Adrenal gland (tissue), 12 donors: ENCODE data around the gene ARMC9. TPM values are rescaled to one million over a fixed set of nuclear protein-coding genes. Genes with fewer than 3 reads are reported as not detected.
A peak's percentile ranks its signal among the peaks of the same experiment; 100 is the strongest.

Experiments
- DNase-seq, 7 donors: peaks; one replicate each; pipeline ENCODE4 v3.0.0-alpha.2; 2019 to 2020
- H3K27ac ChIP-seq, 5 donors: fragments of 200-600 bp; sonication (generic) in 4 of 5; 1 replicate in 3 of 5; 2 replicates in 2 of 5; pipeline versions ENCODE4 v1.5.1 to v1.8.0; 2016 to 2020; ENCODE audit warnings: mild to moderate bottlenecking in 1 of 5
- H3K27me3 ChIP-seq: fragments of 200-600 bp; 2 replicates; pipeline ENCODE4 v1.8.0; 2021
- H3K36me3 ChIP-seq, 2 donors: fragments of 200-600 bp; replicated peaks in 1 of 2; 1 replicate in 1 of 2; 2 replicates in 1 of 2; pipeline versions ENCODE4 v1.5.1 to v1.8.0; 2018 to 2022
- H3K4me1 ChIP-seq, 2 donors: fragments of 200-600 bp; replicated peaks in 1 of 2; 1 replicate in 1 of 2; 2 replicates in 1 of 2; pipeline versions ENCODE4 v1.5.1 to v1.8.0; 2018 to 2021
- H3K4me3 ChIP-seq, 4 donors: fragments of 200-600 bp; sonication (generic) in 3 of 4; one replicate each; pipeline ENCODE4 v1.5.1; 2016 to 2018
- H3K9me3 ChIP-seq, 3 donors: fragments of 200-600 bp; sonication (generic) in 1 of 3; replicated peaks in 1 of 3; 1 replicate in 2 of 3; 2 replicates in 1 of 3; pipeline versions ENCODE4 v1.5.1 to v1.8.0; 2016 to 2021
- CTCF ChIP-seq, 6 experiments: fragments of 450-650 bp in 4 of 6; fragments of 200-600 bp in 2 of 6; sonication (generic) in 1 of 6; IDR thresholded peaks; 1 replicate in 5 of 6; 2 replicates in 1 of 6; pipeline versions ENCODE4 v1.5.1 to v1.8.0; 2016 to 2021; ENCODE audit warnings: antibody characterized with exemption in 6 of 6, mild to moderate bottlenecking in 2 of 6, moderate library complexity in 1 of 6
- POLR2A ChIP-seq, 2 donors: fragments of 450-650 bp; IDR thresholded peaks; one replicate each; pipeline ENCODE4 v1.6.1; 2017; ENCODE audit warnings: antibody characterized with exemption in 2 of 2, mild to moderate bottlenecking in 2 of 2, moderate library complexity in 1 of 2
- WGBS, 4 donors: extraction: QIAGEN DNeasy Blood & Tissue Kit in 2 of 4; methylation state at CpG; one replicate each; pipeline versions ENCODE4 v1.1.5 to v1.1.7; 2013 to 2017; 5-methylcytosine and 5-hydroxymethylcytosine counted together
- intact Hi-C, 2 donors: fragments of 100-400 bp; cut with DNase I; formaldehyde crosslinking; loops; one replicate each; pipeline versions ENCODE4 v1.14.1 to v1.15.0; 2022 to 2023
- polyA plus RNA-seq, 3 donors: library from polyadenylated mRNA; stranded (reverse); fragments of 200-250 nt in 2 of 3; fragments of 350-450 nt in 1 of 3; fragmentation: Illumina TruSeq in 1 of 3; extraction: RNeasy Lipid Tissue Mini Kit (QIAGEN cat#74804) in 1 of 3; gene quantifications; one replicate each; pipeline ENCODE4 v1.2.3, GENCODE V29; 2013 to 2014
- total RNA-seq, 9 donors: library from RNA; depleted of rRNA in 4 of 9; stranded (reverse); fragments of >200 nt in 4 of 9; fragments of 120-200 nt in 1 of 9; fragmentation: NEBNext Ultra II Directional in 1 of 9; extraction: Animal tissue kit (Norgen Biotek cat#: 25700) in 1 of 9; gene quantifications; one replicate each; pipeline versions ENCODE4 v1.1.0 to v1.2.4, GENCODE V29; 2013 to 2023
- donor health status: healthy with polysubstance abuse.
- donor health status: Bipolar disorder and iron deficiency.
- donor health status: DM: yes; HTN: yes; CAD: no.
- donor health status: DM: no; HTN: no; CAD: no.
- donor health status: DM: no; HTN: no; CAD: no.
- donor health status: DM: yes; HTN: yes; CAD: no.

ARMC9 gene
- total and polyA plus RNA-seq, 12 donors: 22.0 to 109 (median 54.2) TPM

- Histone ChIP-seq H3K27ac (peak overlapping the region in 2 of 5 donors; percentile 85 to 92), H3K4me3 (peak overlapping the region in 1 of 4 donors; percentile 79), H3K27me3 (no peaks in the 10 kb centered on the region), H3K4me1 (peaks cover 0 to 11% of the 10 kb centered on the region in 2 donors), H3K36me3 (no peaks in the 10 kb centered on the region), H3K9me3 (no peaks in the 10 kb centered on the region)
- TF ChIP-seq CTCF (IDR thresholded peaks at IDR 0.05) (peak in 3 of 6 experiments; percentile 3 to 8 (median 8)), POLR2A (IDR thresholded peaks at IDR 0.05) (no peak)
- WGBS, 4 donors: 8 to 45% (median 33%) methylated on average over 4 to 9 of the region's 9 CpGs
- intact Hi-C loops: loop anchor here (5.0 to 10.0 kb wide), 3 partner anchors 120 to 308 kb away; no protein-coding TSS in a partner anchor
- DNase-seq: no peak
Observed at GRCh38 chr2:231412618-231412963, 214.2 kb downstream of the ARMC9 start.

GRCh38 chr2:231413456-231413855, 215.0 kb downstream of the ARMC9 start:
- no peaks in the 10 kb centered on the region for H3K27me3 ChIP-seq
- no peaks in the 10 kb centered on the region for H3K36me3 ChIP-seq
- TF ChIP-seq POLR2A (IDR thresholded peaks at IDR 0.05): no peak
- TF ChIP-seq CTCF (IDR thresholded peaks at IDR 0.05): no peak
- peak overlapping the region in 1 of 5 donors; percentile 85 for H3K27ac ChIP-seq
- intact Hi-C loops: loop anchor here (5.0 to 10.0 kb wide), 3 partner anchors 121 to 309 kb away; no protein-coding TSS in a partner anchor
- H3K4me1 ChIP-seq: peaks cover 0 to 11% of the 10 kb centered on the region in 2 donors
- WGBS, 4 donors: 84 to 92% (median 89%) methylated on average over 5 to 6 of the region's 6 CpGs
- H3K4me3 ChIP-seq: no peak overlapping the region
- no peaks in the 10 kb centered on the region for H3K9me3 ChIP-seq
- DNase-seq: no peak

GRCh38 chr2:231413921-231414476, 215.6 kb downstream of the ARMC9 start:
- Histone ChIP-seq H3K4me1 (peaks cover 0 to 7% of the 10 kb centered on the region in 2 donors), H3K27me3 (no peaks in the 10 kb centered on the region), H3K27ac (peak overlapping the region in 1 of 5 donors; percentile 49), H3K4me3 (no peak overlapping the region), H3K9me3 (no peaks in the 10 kb centered on the region), H3K36me3 (no peaks in the 10 kb centered on the region)
- intact Hi-C loops: loop anchor here (5.0 to 10.0 kb wide), 3 partner anchors 122 to 309 kb away; no protein-coding TSS in a partner anchor
- TF ChIP-seq CTCF (IDR thresholded peaks at IDR 0.05) (no peak), POLR2A (IDR thresholded peaks at IDR 0.05) (no peak)
- DNase-seq: no peak
- 57 to 65% (median 59%) methylated on average over 15 of the region's 15 CpGs for WGBS, 4 donors

GRCh38 chr2:231415029-231415428, 216.6 kb downstream of the ARMC9 start:
- TF ChIP-seq CTCF (IDR thresholded peaks at IDR 0.05) (no peak), POLR2A (IDR thresholded peaks at IDR 0.05) (no peak)
- intact Hi-C loops: loop anchor here in 1 of 2 donors (10.0 kb wide), 1 partner anchor 310 kb away; no protein-coding TSS in a partner anchor
- no peak for DNase-seq
- no peaks in the 10 kb centered on the region for H3K9me3 ChIP-seq
- H3K4me3 ChIP-seq: no peak overlapping the region
- no peaks in the 10 kb centered on the region for H3K36me3 ChIP-seq
- no peak overlapping the region for H3K27ac ChIP-seq
- H3K27me3 ChIP-seq: no peaks in the 10 kb centered on the region
- H3K4me1 ChIP-seq: peaks cover 0 to 6% of the 10 kb centered on the region in 2 donors
